GM12878 (cell line): ENCODE results near the gene PRKRA. TPM values are rescaled to one million over a fixed set of nuclear protein-coding genes. Genes with fewer than 3 reads are reported as not detected.

ENCODE experiments used
- ASH2L ChIP-seq: fragments of 300-600, 200-600 bp; sonication (generic); IDR thresholded peaks from 2 replicates; pipeline ENCODE4 v1.6.1; 2017; ENCODE audit warnings: low read depth, mild to moderate bottlenecking, borderline replicate concordance
- BMI1 ChIP-seq: fragments of 450-650 bp; IDR thresholded peaks from 2 replicates; pipeline ENCODE4 v1.6.1; 2016; ENCODE audit warnings: mild to moderate bottlenecking, moderate library complexity, borderline replicate concordance
- CHD2 ChIP-seq: IDR thresholded peaks from 2 replicates; pipeline ENCODE4 v1.6.1; 2011; ENCODE audit warnings: low read depth, low read length, improper control_type of control experiment, borderline replicate concordance
- CREM ChIP-seq: IDR thresholded peaks from 2 replicates; pipeline ENCODE4 v1.6.1; 2014; ENCODE audit warnings: antibody characterized with exemption, low read depth
- GATAD2B ChIP-seq: fragments of 450-650 bp; conservative IDR thresholded peaks from 2 replicates; pipeline ENCODE4 v1.6.1; 2017; ENCODE audit warnings: low read depth, mild to moderate bottlenecking, moderate library complexity
- JUNB ChIP-seq: IDR thresholded peaks from 2 replicates; pipeline ENCODE4 v1.6.1; 2016; ENCODE audit warnings: antibody characterized with exemption, mild to moderate bottlenecking
- LARP7 ChIP-seq: fragments of 450-650 bp; IDR thresholded peaks from 2 replicates; pipeline ENCODE4 v1.6.1; 2017; ENCODE audit warnings: mild to moderate bottlenecking
- NFYA ChIP-seq: IDR thresholded peaks from 2 replicates; pipeline ENCODE4 v1.6.1; 2011; ENCODE audit warnings: low read depth, mild to moderate bottlenecking, low read length, improper control_type of control experiment, borderline replicate concordance
- RB1 ChIP-seq: fragments of 450-650 bp; formaldehyde crosslinking; IDR thresholded peaks from 2 replicates; pipeline ENCODE4 v1.6.1; 2017; ENCODE audit warnings: mild to moderate bottlenecking, borderline replicate concordance
- SIX5 ChIP-seq: IDR thresholded peaks from 2 replicates; pipeline ENCODE4 v1.6.1; 2011; ENCODE audit warnings: mild to moderate bottlenecking, low read depth, low read length, moderate library complexity; ENCODE audit not compliant: severe bottlenecking
- SMARCA5 ChIP-seq: fragments of 450-650 bp; IDR thresholded peaks from 2 replicates; pipeline ENCODE4 v1.6.1; 2017; ENCODE audit warnings: mild to moderate bottlenecking
- SREBF1 ChIP-seq: IDR thresholded peaks from 2 replicates; pipeline ENCODE4 v1.6.1; 2012; ENCODE audit warnings: mild to moderate bottlenecking, low read length
- SRF ChIP-seq, 2 experiments: IDR thresholded peaks; 2 replicates each; pipeline ENCODE4 v1.6.1; 2011; ENCODE audit warnings: low read depth in 2 of 2, low read length in 2 of 2, mild to moderate bottlenecking in 1 of 2, moderate library complexity in 1 of 2
- STAT1 ChIP-seq: fragments of 450-650 bp; conservative IDR thresholded peaks from 2 replicates; pipeline ENCODE4 v1.6.1; 2014; ENCODE audit warnings: antibody characterized with exemption, mild to moderate bottlenecking
- polyA plus RNA-seq, 11 experiments: library from polyadenylated mRNA; depleted of rRNA in 4 of 11; unstranded in 6 of 11; stranded (reverse) in 5 of 11; fragments of >200 nt; fragmentation: Nextera tagmentation in 4 of 11; fragmentation: Illumina TruSeq in 1 of 11; extraction: Ambion mirVana in 4 of 11; extraction: Trizol in 1 of 11; gene quantifications; 1 replicate in 1 of 11; 2 replicates in 10 of 11; pipeline versions ENCODE4 v1.2.1 to v1.2.3, GENCODE V29; 2011 to 2016; ENCODE audit warnings: inconsistent platforms in 2 of 11, missing spikeins in 2 of 11, low read depth in 1 of 11
- total RNA-seq, 4 experiments: library from RNA; depleted of rRNA in 3 of 4; stranded (reverse); fragments of >200 nt in 3 of 4; fragmentation: Illumina TruSeq in 1 of 4; extraction: Trizol in 1 of 4; gene quantifications; 2 replicates each; pipeline versions ENCODE4 v1.2.1 to v1.2.3, GENCODE V29; 2013 to 2021
- TF ChIP-seq, protein P1 (sequence below): IDR thresholded peaks from 2 replicates; pipeline ENCODE4 v1.6.1; 2011; ENCODE audit warnings: low read depth, low read length, improper control_type of control experiment, borderline replicate concordance
- TF ChIP-seq, protein P2 (sequence below): IDR thresholded peaks from 2 replicates; pipeline ENCODE4 v1.6.1; 2012; ENCODE audit warnings: low read depth, low read length, improper control_type of control experiment
- TF ChIP-seq, protein P3 (sequence below): IDR thresholded peaks from 2 replicates; pipeline ENCODE4 v1.6.1; 2012; ENCODE audit warnings: low read length, inconsistent platforms
- TF ChIP-seq, protein P4 (sequence below): fragments of 450-650 bp; IDR thresholded peaks from 2 replicates; pipeline ENCODE4 v1.6.1; 2017; ENCODE audit warnings: borderline replicate concordance
- TF ChIP-seq, protein P5 (sequence below): IDR thresholded peaks from 2 replicates; pipeline ENCODE4 v1.6.1; 2011; ENCODE audit warnings: borderline replicate concordance, low read depth, mild to moderate bottlenecking, moderate library complexity, low read length; ENCODE audit not compliant: insufficient read depth, poor library complexity, severe bottlenecking

The PRKRA gene
- total and polyA plus RNA-seq, 10 of the 15 experiments (the other 5 are each of a cell fraction or from before 2014, with no cell fraction given): 19.1 to 75.6 (median 51.7) TPM

DNA sequence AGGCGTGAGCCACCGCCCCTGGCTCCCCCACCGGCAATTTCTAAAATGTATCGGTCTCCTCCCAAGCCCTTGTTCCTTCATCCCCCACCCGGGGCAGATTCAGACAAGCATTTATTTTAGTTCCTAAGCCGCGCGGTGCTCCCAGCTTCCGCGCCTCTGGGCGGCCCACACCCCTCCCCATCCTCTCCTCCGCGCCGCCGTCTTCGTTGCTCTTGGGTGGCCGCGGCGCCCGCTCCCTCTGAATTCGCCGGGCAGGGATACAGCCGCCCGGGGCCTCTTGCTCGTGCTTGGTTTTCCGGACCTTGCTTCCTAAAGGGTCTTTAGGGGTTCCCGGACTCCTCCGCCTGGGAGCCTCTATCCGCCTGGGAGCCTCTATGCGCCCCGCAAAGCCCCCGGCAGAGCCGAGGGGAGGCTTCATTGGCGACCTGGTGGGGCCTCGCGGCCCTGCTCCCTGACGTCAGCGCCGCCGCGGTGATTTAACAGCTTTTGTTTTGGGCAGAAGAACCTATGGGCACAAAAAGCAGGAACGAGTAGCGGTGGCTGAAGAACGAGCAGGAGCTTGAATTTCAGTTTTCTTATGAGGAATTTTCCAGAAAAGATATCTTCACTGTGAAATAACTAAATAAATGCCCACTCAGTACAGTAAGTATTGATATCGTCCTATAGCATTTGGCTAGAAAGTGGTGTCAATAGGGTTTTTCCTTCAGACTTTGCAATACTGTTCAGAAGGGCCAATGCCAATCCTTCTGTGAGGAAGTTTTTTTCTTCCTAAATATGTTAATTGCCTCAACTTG is 37.3 kb downstream of the PRKRA start (continued):
- TF ChIP-seq, protein P1, sequence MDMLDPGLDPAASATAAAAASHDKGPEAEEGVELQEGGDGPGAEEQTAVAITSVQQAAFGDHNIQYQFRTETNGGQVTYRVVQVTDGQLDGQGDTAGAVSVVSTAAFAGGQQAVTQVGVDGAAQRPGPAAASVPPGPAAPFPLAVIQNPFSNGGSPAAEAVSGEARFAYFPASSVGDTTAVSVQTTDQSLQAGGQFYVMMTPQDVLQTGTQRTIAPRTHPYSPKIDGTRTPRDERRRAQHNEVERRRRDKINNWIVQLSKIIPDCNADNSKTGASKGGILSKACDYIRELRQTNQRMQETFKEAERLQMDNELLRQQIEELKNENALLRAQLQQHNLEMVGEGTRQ: no peak
- TF ChIP-seq NFYA: no peak
- 0 out of 2 replicates have a peak, but pooled peaks have one; percentile 12 for TF ChIP-seq CHD2
- no peak; the same call in 1 of the 2 replicates for TF ChIP-seq RB1
- TF ChIP-seq, protein P2, sequence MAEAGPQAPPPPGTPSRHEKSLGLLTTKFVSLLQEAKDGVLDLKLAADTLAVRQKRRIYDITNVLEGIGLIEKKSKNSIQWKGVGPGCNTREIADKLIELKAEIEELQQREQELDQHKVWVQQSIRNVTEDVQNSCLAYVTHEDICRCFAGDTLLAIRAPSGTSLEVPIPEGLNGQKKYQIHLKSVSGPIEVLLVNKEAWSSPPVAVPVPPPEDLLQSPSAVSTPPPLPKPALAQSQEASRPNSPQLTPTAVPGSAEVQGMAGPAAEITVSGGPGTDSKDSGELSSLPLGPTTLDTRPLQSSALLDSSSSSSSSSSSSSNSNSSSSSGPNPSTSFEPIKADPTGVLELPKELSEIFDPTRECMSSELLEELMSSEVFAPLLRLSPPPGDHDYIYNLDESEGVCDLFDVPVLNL: 0 out of 2 replicates have a peak, but pooled peaks have one; percentile 44
- TF ChIP-seq, protein P3, sequence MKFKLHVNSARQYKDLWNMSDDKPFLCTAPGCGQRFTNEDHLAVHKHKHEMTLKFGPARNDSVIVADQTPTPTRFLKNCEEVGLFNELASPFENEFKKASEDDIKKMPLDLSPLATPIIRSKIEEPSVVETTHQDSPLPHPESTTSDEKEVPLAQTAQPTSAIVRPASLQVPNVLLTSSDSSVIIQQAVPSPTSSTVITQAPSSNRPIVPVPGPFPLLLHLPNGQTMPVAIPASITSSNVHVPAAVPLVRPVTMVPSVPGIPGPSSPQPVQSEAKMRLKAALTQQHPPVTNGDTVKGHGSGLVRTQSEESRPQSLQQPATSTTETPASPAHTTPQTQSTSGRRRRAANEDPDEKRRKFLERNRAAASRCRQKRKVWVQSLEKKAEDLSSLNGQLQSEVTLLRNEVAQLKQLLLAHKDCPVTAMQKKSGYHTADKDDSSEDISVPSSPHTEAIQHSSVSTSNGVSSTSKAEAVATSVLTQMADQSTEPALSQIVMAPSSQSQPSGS: peak; percentile 30; the same call in 1 of the 2 replicates
- TF ChIP-seq SMARCA5: peak; percentile 24; the same call in 1 of the 2 replicates
- no peak for TF ChIP-seq BMI1
- TF ChIP-seq SRF (IDR thresholded peaks at IDR 0.05; ENCODE audit: low read depth in 2 of 2, low read length in 2 of 2): no peak
- TF ChIP-seq, protein P4, sequence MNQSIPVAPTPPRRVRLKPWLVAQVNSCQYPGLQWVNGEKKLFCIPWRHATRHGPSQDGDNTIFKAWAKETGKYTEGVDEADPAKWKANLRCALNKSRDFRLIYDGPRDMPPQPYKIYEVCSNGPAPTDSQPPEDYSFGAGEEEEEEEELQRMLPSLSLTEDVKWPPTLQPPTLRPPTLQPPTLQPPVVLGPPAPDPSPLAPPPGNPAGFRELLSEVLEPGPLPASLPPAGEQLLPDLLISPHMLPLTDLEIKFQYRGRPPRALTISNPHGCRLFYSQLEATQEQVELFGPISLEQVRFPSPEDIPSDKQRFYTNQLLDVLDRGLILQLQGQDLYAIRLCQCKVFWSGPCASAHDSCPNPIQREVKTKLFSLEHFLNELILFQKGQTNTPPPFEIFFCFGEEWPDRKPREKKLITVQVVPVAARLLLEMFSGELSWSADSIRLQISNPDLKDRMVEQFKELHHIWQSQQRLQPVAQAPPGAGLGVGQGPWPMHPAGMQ: peak; percentile 90
- 0 out of 2 replicates have a peak, but pooled peaks have one; percentile 50 for TF ChIP-seq STAT1
- peak; percentile 93 for TF ChIP-seq CREM
- TF ChIP-seq LARP7: peak; percentile 65; the same call in 1 of the 2 replicates
- no peak for TF ChIP-seq ASH2L
- TF ChIP-seq, protein P5, sequence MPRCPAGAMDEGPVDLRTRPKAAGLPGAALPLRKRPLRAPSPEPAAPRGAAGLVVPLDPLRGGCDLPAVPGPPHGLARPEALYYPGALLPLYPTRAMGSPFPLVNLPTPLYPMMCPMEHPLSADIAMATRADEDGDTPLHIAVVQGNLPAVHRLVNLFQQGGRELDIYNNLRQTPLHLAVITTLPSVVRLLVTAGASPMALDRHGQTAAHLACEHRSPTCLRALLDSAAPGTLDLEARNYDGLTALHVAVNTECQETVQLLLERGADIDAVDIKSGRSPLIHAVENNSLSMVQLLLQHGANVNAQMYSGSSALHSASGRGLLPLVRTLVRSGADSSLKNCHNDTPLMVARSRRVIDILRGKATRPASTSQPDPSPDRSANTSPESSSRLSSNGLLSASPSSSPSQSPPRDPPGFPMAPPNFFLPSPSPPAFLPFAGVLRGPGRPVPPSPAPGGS: no peak
- TF ChIP-seq SIX5: no peak
- TF ChIP-seq JUNB: no peak
- no peak for TF ChIP-seq SREBF1
- peak; percentile 79; the same call in 1 of the 2 replicates for TF ChIP-seq GATAD2B
